ENCODE data around the gene MAP1A.

MAP1A gene

DNA sequence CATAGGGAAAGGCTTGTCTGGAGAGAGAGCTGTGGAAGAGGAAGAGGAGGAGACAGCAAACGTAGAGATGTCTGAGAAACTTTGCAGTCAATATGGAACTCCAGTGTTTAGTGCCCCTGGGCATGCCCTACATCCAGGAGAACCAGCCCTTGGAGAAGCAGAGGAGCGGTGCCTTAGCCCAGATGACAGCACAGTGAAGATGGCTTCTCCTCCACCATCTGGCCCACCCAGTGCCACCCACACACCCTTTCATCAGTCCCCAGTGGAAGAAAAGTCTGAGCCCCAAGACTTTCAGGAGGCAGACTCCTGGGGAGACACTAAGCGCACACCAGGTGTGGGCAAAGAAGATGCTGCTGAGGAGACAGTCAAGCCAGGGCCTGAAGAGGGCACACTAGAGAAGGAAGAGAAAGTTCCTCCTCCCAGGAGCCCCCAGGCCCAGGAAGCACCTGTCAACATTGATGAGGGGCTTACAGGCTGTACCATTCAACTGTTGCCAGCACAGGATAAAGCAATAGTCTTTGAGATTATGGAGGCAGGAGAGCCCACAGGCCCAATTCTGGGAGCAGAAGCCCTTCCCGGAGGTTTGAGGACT is 6.9 kb downstream of the MAP1A start:
- H3K27ac ChIP-seq (ENCODE audit: low read depth, low read length): no peak overlapping the region
- peaks cover 12% of the 10 kb centered on the region for H3K4me1 ChIP-seq (ENCODE audit: control insufficient read depth, low read length)
- H3K9me2 ChIP-seq (replicated peaks; ENCODE audit: control insufficient read depth, low read length): no peaks in the 10 kb centered on the region
- no peaks in the 10 kb centered on the region for H3K9me3 ChIP-seq (ENCODE audit: control insufficient read depth, insufficient read depth, low read length)
- H3K27me3 ChIP-seq (ENCODE audit: control insufficient read depth, low read length): no peaks in the 10 kb centered on the region
- no peak overlapping the region for H3K4me2 ChIP-seq (ENCODE audit: low read length)
- no peaks in the 10 kb centered on the region for H3K79me2 ChIP-seq (ENCODE audit: control insufficient read depth, low read length)
- H3K36me3 ChIP-seq (ENCODE audit: control insufficient read depth, low read length): no peaks in the 10 kb centered on the region
- no peaks in the 10 kb centered on the region for H3F3A ChIP-seq (ENCODE audit: control insufficient read depth, insufficient read depth)
- no peaks in the 10 kb centered on the region for H4K20me1 ChIP-seq (ENCODE audit: control insufficient read depth, insufficient read depth, low read depth, low read length)
- no peak overlapping the region for H3K4me3 ChIP-seq (ENCODE audit: low read length)
- TF ChIP-seq EZH2phosphoT487 (IDR thresholded peaks at IDR 0.05; ENCODE audit: borderline replicate concordance, low read length): no peak
- TF ChIP-seq, protein P1, sequence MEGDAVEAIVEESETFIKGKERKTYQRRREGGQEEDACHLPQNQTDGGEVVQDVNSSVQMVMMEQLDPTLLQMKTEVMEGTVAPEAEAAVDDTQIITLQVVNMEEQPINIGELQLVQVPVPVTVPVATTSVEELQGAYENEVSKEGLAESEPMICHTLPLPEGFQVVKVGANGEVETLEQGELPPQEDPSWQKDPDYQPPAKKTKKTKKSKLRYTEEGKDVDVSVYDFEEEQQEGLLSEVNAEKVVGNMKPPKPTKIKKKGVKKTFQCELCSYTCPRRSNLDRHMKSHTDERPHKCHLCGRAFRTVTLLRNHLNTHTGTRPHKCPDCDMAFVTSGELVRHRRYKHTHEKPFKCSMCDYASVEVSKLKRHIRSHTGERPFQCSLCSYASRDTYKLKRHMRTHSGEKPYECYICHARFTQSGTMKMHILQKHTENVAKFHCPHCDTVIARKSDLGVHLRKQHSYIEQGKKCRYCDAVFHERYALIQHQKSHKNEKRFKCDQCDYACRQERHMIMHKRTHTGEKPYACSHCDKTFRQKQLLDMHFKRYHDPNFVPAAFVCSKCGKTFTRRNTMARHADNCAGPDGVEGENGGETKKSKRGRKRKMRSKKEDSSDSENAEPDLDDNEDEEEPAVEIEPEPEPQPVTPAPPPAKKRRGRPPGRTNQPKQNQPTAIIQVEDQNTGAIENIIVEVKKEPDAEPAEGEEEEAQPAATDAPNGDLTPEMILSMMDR (IDR thresholded peaks at IDR 0.05; ENCODE audit: low read depth, low read length, poor library complexity, severe bottlenecking): peak; percentile 41

DNA sequence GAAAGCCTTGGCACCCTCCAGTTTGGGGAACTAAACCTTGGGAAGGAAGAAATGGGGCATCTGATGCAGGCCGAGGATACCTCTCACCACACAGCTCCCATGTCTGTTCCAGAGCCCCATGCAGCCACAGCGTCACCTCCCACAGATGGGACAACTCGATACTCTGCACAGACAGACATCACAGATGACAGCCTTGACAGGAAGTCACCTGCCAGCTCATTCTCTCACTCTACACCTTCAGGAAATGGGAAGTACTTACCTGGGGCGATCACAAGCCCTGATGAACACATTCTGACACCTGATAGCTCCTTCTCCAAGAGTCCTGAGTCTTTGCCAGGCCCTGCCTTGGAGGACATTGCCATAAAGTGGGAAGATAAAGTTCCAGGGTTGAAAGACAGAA is 7.7 kb downstream of the MAP1A start:
- H4K20me1 ChIP-seq (ENCODE audit: control insufficient read depth, insufficient read depth, low read depth, low read length): no peaks in the 10 kb centered on the region
- no peaks in the 10 kb centered on the region for H3K9me2 ChIP-seq (replicated peaks; ENCODE audit: control insufficient read depth, low read length)
- no peaks in the 10 kb centered on the region for H3K79me2 ChIP-seq (ENCODE audit: control insufficient read depth, low read length)
- H3K27me3 ChIP-seq (ENCODE audit: control insufficient read depth, low read length): no peaks in the 10 kb centered on the region
- peaks cover 12% of the 10 kb centered on the region for H3K4me1 ChIP-seq (ENCODE audit: control insufficient read depth, low read length)
- H3K4me2 ChIP-seq (ENCODE audit: low read length): no peak overlapping the region
- TF ChIP-seq, protein P1 (IDR thresholded peaks at IDR 0.05; ENCODE audit: low read depth, low read length, poor library complexity, severe bottlenecking): no peak
- TF ChIP-seq EZH2phosphoT487 (IDR thresholded peaks at IDR 0.05; ENCODE audit: borderline replicate concordance, low read length): no peak
- H3K27ac ChIP-seq (ENCODE audit: low read depth, low read length): no peak overlapping the region
- no peaks in the 10 kb centered on the region for H3K9me3 ChIP-seq (ENCODE audit: control insufficient read depth, insufficient read depth, low read length)
- no peak overlapping the region for H3K4me3 ChIP-seq (ENCODE audit: low read length)
- no peaks in the 10 kb centered on the region for H3K36me3 ChIP-seq (ENCODE audit: control insufficient read depth, low read length)
- no peaks in the 10 kb centered on the region for H3F3A ChIP-seq (ENCODE audit: control insufficient read depth, insufficient read depth)

DNA sequence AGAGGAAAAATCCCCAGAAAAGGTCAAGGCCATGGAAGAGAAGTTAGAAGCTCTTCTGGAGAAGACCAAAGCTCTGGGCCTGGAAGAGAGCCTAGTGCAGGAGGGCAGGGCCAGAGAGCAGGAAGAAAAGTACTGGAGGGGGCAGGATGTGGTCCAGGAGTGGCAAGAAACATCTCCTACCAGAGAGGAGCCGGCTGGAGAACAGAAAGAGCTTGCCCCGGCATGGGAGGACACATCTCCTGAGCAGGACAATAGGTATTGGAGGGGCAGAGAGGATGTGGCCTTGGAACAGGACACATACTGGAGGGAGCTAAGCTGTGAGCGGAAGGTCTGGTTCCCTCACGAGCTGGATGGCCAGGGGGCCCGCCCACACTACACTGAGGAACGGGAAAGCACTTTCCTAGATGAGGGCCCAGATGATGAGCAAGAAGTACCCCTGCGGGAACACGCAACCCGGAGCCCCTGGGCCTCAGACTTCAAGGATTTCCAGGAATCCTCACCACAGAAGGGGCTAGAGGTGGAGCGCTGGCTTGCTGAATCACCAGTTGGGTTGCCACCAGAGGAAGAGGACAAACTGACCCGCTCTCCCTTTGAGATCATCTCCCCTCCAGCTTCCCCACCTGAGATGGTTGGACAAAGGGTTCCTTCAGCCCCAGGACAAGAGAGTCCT is 9.0 kb downstream of the MAP1A start:
- TF ChIP-seq, protein P1 (IDR thresholded peaks at IDR 0.05; ENCODE audit: low read depth, low read length, poor library complexity, severe bottlenecking): no peak
- TF ChIP-seq EZH2phosphoT487 (IDR thresholded peaks at IDR 0.05; ENCODE audit: borderline replicate concordance, low read length): no peak
- H4K20me1 ChIP-seq (ENCODE audit: control insufficient read depth, insufficient read depth, low read depth, low read length): no peaks in the 10 kb centered on the region
- H3K4me3 ChIP-seq (ENCODE audit: low read length): no peak overlapping the region
- no peak overlapping the region for H3K4me2 ChIP-seq (ENCODE audit: low read length)
- no peaks in the 10 kb centered on the region for H3F3A ChIP-seq (ENCODE audit: control insufficient read depth, insufficient read depth)
- no peaks in the 10 kb centered on the region for H3K79me2 ChIP-seq (ENCODE audit: control insufficient read depth, low read length)
- H3K27me3 ChIP-seq (ENCODE audit: control insufficient read depth, low read length): no peaks in the 10 kb centered on the region
- H3K9me2 ChIP-seq (replicated peaks; ENCODE audit: control insufficient read depth, low read length): no peaks in the 10 kb centered on the region
- peaks cover 12% of the 10 kb centered on the region for H3K4me1 ChIP-seq (ENCODE audit: control insufficient read depth, low read length)
- no peaks in the 10 kb centered on the region for H3K36me3 ChIP-seq (ENCODE audit: control insufficient read depth, low read length)
- no peaks in the 10 kb centered on the region for H3K9me3 ChIP-seq (ENCODE audit: control insufficient read depth, insufficient read depth, low read length)
- no peak overlapping the region for H3K27ac ChIP-seq (ENCODE audit: low read depth, low read length)

Measured in DOHH2 (cell line).